CD14-positive monocyte (primary cell): ENCODE data around the gene LBX2. TPM values are rescaled to one million over a fixed set of nuclear protein-coding genes. Genes with fewer than 3 reads are reported as not detected.

Experiments used
- DNase-seq, 3 donors: peaks; one replicate each; pipeline ENCODE4 v3.0.0-alpha.2; 2011 to 2022
- H2AFZ ChIP-seq: 2 replicates; pipeline ENCODE4 v1.6.0; 2012; ENCODE audit warnings: mild to moderate bottlenecking, low read depth, low read length, inconsistent platforms; ENCODE audit not compliant: insufficient read depth, poor library complexity, severe bottlenecking
- H3K27ac ChIP-seq, 2 donors: 1 replicate in 1 of 2; 2 replicates in 1 of 2; pipeline ENCODE4 v1.5.1; 2012 to 2013; ENCODE audit warnings: low read length in 2 of 2, control low read depth in 1 of 2, inconsistent platforms in 1 of 2, low read depth in 1 of 2, mild to moderate bottlenecking in 1 of 2
- H3K27me3 ChIP-seq, 2 donors: one replicate each; pipeline versions ENCODE4 v1.6.0 to v1.6.1; 2011 to 2013; ENCODE audit warnings: low read length in 2 of 2; ENCODE audit not compliant: control insufficient read depth in 2 of 2, insufficient read depth in 2 of 2
- H3K36me3 ChIP-seq, 2 donors: replicated peaks in 1 of 2; 1 replicate in 1 of 2; 2 replicates in 1 of 2; pipeline versions ENCODE4 v1.5.1 to v1.6.1; 2012 to 2013; ENCODE audit warnings: low read length in 2 of 2, control low read depth in 1 of 2, inconsistent platforms in 1 of 2, mild to moderate bottlenecking in 1 of 2; ENCODE audit not compliant: insufficient read depth in 2 of 2, control insufficient read depth in 1 of 2
- H3K4me1 ChIP-seq, 2 donors: 1 replicate in 1 of 2; 2 replicates in 1 of 2; pipeline versions ENCODE4 v1.5.1 to v1.6.1; 2012 to 2013; ENCODE audit warnings: low read length in 2 of 2, control low read depth in 1 of 2, inconsistent platforms in 1 of 2, mild to moderate bottlenecking in 1 of 2, moderate library complexity in 1 of 2; ENCODE audit not compliant: insufficient read depth in 2 of 2, control insufficient read depth in 1 of 2
- H3K4me2 ChIP-seq: replicated peaks from 2 replicates; pipeline ENCODE3; 2012; ENCODE audit warnings: low read length, moderate library complexity, mild to moderate bottlenecking; ENCODE audit not compliant: poor library complexity, severe bottlenecking; ENCODE audit errors: extremely low read depth
- H3K4me3 ChIP-seq, 3 experiments: fragments of 200-600 bp in 1 of 3; sonication (generic) in 1 of 3; replicated peaks in 1 of 3; 1 replicate in 2 of 3; 2 replicates in 1 of 3; pipeline ENCODE4 v1.5.1; 2011 to 2013; ENCODE audit warnings: low read length in 3 of 3, mild to moderate bottlenecking in 3 of 3, control low read depth in 2 of 3, low read depth in 2 of 3, inconsistent platforms in 1 of 3, moderate library complexity in 1 of 3
- H3K79me2 ChIP-seq: 2 replicates; pipeline ENCODE4 v1.6.0; 2012; ENCODE audit warnings: mild to moderate bottlenecking, control low read depth, inconsistent platforms, low read length, moderate library complexity; ENCODE audit not compliant: insufficient read depth
- H3K9ac ChIP-seq: 2 replicates; pipeline ENCODE4 v1.6.0; 2017; ENCODE audit warnings: low read length, mild to moderate bottlenecking; ENCODE audit not compliant: insufficient read depth, poor library complexity, severe bottlenecking
- H3K9me3 ChIP-seq, 2 donors: replicated peaks in 1 of 2; 1 replicate in 1 of 2; 2 replicates in 1 of 2; pipeline versions ENCODE4 v1.5.1 to v1.6.1; 2012 to 2013; ENCODE audit warnings: low read length in 2 of 2, control low read depth in 1 of 2; ENCODE audit not compliant: control insufficient read depth in 1 of 2, insufficient read depth in 1 of 2
- H4K20me1 ChIP-seq: 2 replicates; pipeline ENCODE4 v1.6.0; 2012; ENCODE audit warnings: mild to moderate bottlenecking, low read length, control low read depth, moderate library complexity; ENCODE audit not compliant: insufficient read depth
- H3K27ac Mint-ChIP-seq, 7 donors: one replicate each; pipeline ENCODE4 v1.8.0; 2020; ENCODE audit warnings: mild to moderate bottlenecking in 7 of 7, mixed read lengths in 7 of 7, moderate library complexity in 6 of 7, inconsistent platforms in 2 of 7
- H3K27me3 Mint-ChIP-seq, 3 donors: one replicate each; pipeline ENCODE4 v1.8.0; 2021 to 2022; ENCODE audit warnings: low read depth in 3 of 3, mild to moderate bottlenecking in 3 of 3, mixed read lengths in 3 of 3, moderate library complexity in 3 of 3, inconsistent platforms in 1 of 3
- H3K36me3 Mint-ChIP-seq, 2 donors: one replicate each; pipeline ENCODE4 v1.8.0; 2020; ENCODE audit warnings: mixed read lengths in 2 of 2, inconsistent platforms in 1 of 2, mild to moderate bottlenecking in 1 of 2
- H3K4me1 Mint-ChIP-seq: one replicate; pipeline ENCODE4 v1.8.0; 2020; ENCODE audit warnings: mild to moderate bottlenecking, mixed read lengths
- H3K4me3 Mint-ChIP-seq, 2 donors: one replicate each; pipeline ENCODE4 v1.8.0; 2020; ENCODE audit warnings: mild to moderate bottlenecking in 2 of 2, mixed read lengths in 2 of 2, moderate library complexity in 1 of 2
- H3K9me3 Mint-ChIP-seq, 7 donors: one replicate each; pipeline ENCODE4 v1.8.0; 2020 to 2022; ENCODE audit warnings: mixed read lengths in 7 of 7, mild to moderate bottlenecking in 6 of 7, moderate library complexity in 6 of 7, inconsistent platforms in 2 of 7
- CTCF ChIP-seq: fragments of 200-600 bp; IDR thresholded peaks from one replicate; pipeline ENCODE4 v1.8.0; 2022; ENCODE audit warnings: antibody characterized with exemption, mild to moderate bottlenecking
- WGBS: methylation state at CpG from one replicate; pipeline ENCODE4 v1.1.5; 2013; ENCODE audit warnings: missing lambda C conversion rate; ENCODE audit not compliant: insufficient coverage; 5-methylcytosine and 5-hydroxymethylcytosine counted together
- intact Hi-C, 2 donors: fragments of 100-400 bp; cut with micrococcal nuclease; formaldehyde crosslinking; loops; one replicate each; pipeline versions ENCODE4 v1.15.0 to v1.15.1; 2023
- polyA plus RNA-seq, 3 donors: library from polyadenylated mRNA; depleted of rRNA in 1 of 3; unstranded in 2 of 3; stranded (reverse) in 1 of 3; fragments of 300-500 nt in 2 of 3; fragments of >200 nt in 1 of 3; fragmentation: Illumina TruSeq in 2 of 3; gene quantifications; 1 replicate in 2 of 3; 2 replicates in 1 of 3; pipeline ENCODE4 v1.2.3, GENCODE V29; 2012 to 2021

The LBX2 gene
- polyA plus RNA-seq, 3 donors: 0.46 to 0.76 TPM; not detected in 1

GRCh38 chr2:74499940-74500577 lies 656 bp upstream of the LBX2 start:
- peaks cover 36 to 46% of the 10 kb centered on the region in 2 donors for H3K36me3 Mint-ChIP-seq
- H3K4me1 Mint-ChIP-seq: peaks cover 57% of the 10 kb centered on the region
- WGBS: 57% methylated on average over 12 of the region's 15 CpGs
- Histone ChIP-seq H3K27me3 (peaks cover 51 to 66% of the 10 kb centered on the region in 2 donors), H3K9me3 (peaks cover 0 to 20% of the 10 kb centered on the region in 2 donors), H3K4me1 (peaks cover 54 to 60% of the 10 kb centered on the region in 2 donors), H3K9ac (no peak overlapping the region), H3K4me2 (peak overlapping the region; percentile 87), H4K20me1 (no peaks in the 10 kb centered on the region), H2AFZ (no peak overlapping the region), H3K4me3 (peak overlapping the region in 1 of 3 experiments; percentile 79), H3K79me2 (peaks cover 10% of the 10 kb centered on the region), H3K36me3 (no peaks in the 10 kb centered on the region), H3K27ac (no peak overlapping the region)
- peaks cover 0 to 27% (median 4%) of the 10 kb centered on the region in 7 donors for H3K9me3 Mint-ChIP-seq
- intact Hi-C loops: no loop called here
- H3K27ac Mint-ChIP-seq: peak overlapping the region in 1 of 7 donors; percentile 4
- DNase-seq: no peak
- peaks cover 62 to 81% (median 64%) of the 10 kb centered on the region in 3 donors for H3K27me3 Mint-ChIP-seq
- no peak for TF ChIP-seq CTCF
- H3K4me3 Mint-ChIP-seq: peak overlapping the region in 1 of 2 donors; percentile 96

- Mint-ChIP-seq H3K9me3 (peaks cover 0 to 27% (median 4%) of the 10 kb centered on the region in 7 donors), H3K27me3 (peaks cover 62 to 77% (median 64%) of the 10 kb centered on the region in 3 donors), H3K36me3 (peaks cover 37 to 45% of the 10 kb centered on the region in 2 donors), H3K4me1 (peaks cover 43% of the 10 kb centered on the region), H3K27ac (peak overlapping the region in 1 of 7 donors; percentile 3), H3K4me3 (peak overlapping the region; percentile 76 to 97)
- H3K27ac ChIP-seq: no peak overlapping the region
- H3K4me1 ChIP-seq: peaks cover 41 to 46% of the 10 kb centered on the region in 2 donors
- H3K9me3 ChIP-seq: peaks cover 0 to 20% of the 10 kb centered on the region in 2 donors
- peak overlapping the region; percentile 90 for H2AFZ ChIP-seq
- WGBS: 2% methylated on average over 40 of the region's 41 CpGs
- no peak for TF ChIP-seq CTCF
- no peaks in the 10 kb centered on the region for H4K20me1 ChIP-seq
- peak overlapping the region; percentile 56 for H3K9ac ChIP-seq
- H3K4me2 ChIP-seq: peak overlapping the region; percentile 87
- H3K4me3 ChIP-seq: peak overlapping the region; percentile 29 to 79 (median 35)
- peaks cover 51 to 66% of the 10 kb centered on the region in 2 donors for H3K27me3 ChIP-seq
- peaks cover 5 to 10% of the 10 kb centered on the region in 2 donors for H3K36me3 ChIP-seq
- peaks cover 3% of the 10 kb centered on the region for H3K79me2 ChIP-seq
- intact Hi-C loops: no loop called here
- DNase-seq: peak in 2 of 3 donors; percentile 39 to 48
Measured at GRCh38 chr2:74498500-74499266, 720 bp downstream of the LBX2 start.
